H9 (cell line): ENCODE data around the gene LGALS8. TPM values are rescaled to one million over a fixed set of nuclear protein-coding genes. Genes with fewer than 3 reads are reported as not detected.

Experiments
- DNase-seq: peaks from one replicate; pipeline ENCODE4 v3.0.0-alpha.2; 2017
- H2AFZ ChIP-seq: one replicate; pipeline ENCODE4 v1.6.1; 2013; ENCODE audit warnings: mild to moderate bottlenecking, low read length, control low read depth, moderate library complexity
- H2AK5ac ChIP-seq: 2 replicates; pipeline ENCODE4 v1.6.1; 2013; ENCODE audit warnings: low read length, control low read depth, mixed read lengths; ENCODE audit not compliant: insufficient read length
- H2BK120ac ChIP-seq: one replicate; pipeline ENCODE4 v1.6.1; 2013; ENCODE audit warnings: low read depth, mild to moderate bottlenecking, low read length, control low read depth, inconsistent platforms; ENCODE audit not compliant: poor library complexity, severe bottlenecking
- H2BK12ac ChIP-seq: 2 replicates; pipeline ENCODE4 v1.6.1; 2013; ENCODE audit warnings: low read length, control low read depth, mixed read lengths, low read depth; ENCODE audit not compliant: insufficient read length
- H2BK15ac ChIP-seq: 2 replicates; pipeline ENCODE4 v1.6.1; 2013; ENCODE audit warnings: low read depth, low read length, control low read depth
- H2BK20ac ChIP-seq: one replicate; pipeline ENCODE4 v1.6.1; 2013; ENCODE audit warnings: low read depth, mild to moderate bottlenecking, low read length, control low read depth, inconsistent platforms; ENCODE audit not compliant: poor library complexity, severe bottlenecking
- H2BK5ac ChIP-seq: 2 replicates; pipeline ENCODE4 v1.6.1; 2013; ENCODE audit warnings: low read length, control low read depth, mixed read lengths; ENCODE audit not compliant: insufficient read length
- H3K14ac ChIP-seq: 2 replicates; pipeline ENCODE4 v1.6.1; 2013; ENCODE audit warnings: low read length, control low read depth; ENCODE audit not compliant: insufficient read depth
- H3K18ac ChIP-seq: 2 replicates; pipeline ENCODE4 v1.6.1; 2013; ENCODE audit warnings: low read depth, mild to moderate bottlenecking, mixed read lengths, low read length, control low read depth; ENCODE audit not compliant: insufficient read length
- H3K23ac ChIP-seq: 2 replicates; pipeline ENCODE4 v1.6.1; 2013; ENCODE audit warnings: low read length, control low read depth, mixed read lengths, low read depth; ENCODE audit not compliant: insufficient read length
- H3K23me2 ChIP-seq: 2 replicates; pipeline ENCODE4 v1.6.1; 2013; ENCODE audit warnings: low read depth, mild to moderate bottlenecking, mixed read lengths, low read length, control low read depth; ENCODE audit not compliant: insufficient read length, poor library complexity, severe bottlenecking
- H3K27ac ChIP-seq: 2 replicates; pipeline ENCODE4 v1.5.1; 2013; ENCODE audit warnings: low read length, control low read depth, mixed read lengths, low read depth; ENCODE audit not compliant: insufficient read length
- H3K27me3 ChIP-seq: 2 replicates; pipeline ENCODE4 v1.6.1; 2013; ENCODE audit warnings: low read length, control low read depth, inconsistent platforms; ENCODE audit not compliant: insufficient read depth
- H3K4ac ChIP-seq: 2 replicates; pipeline ENCODE4 v1.6.1; 2013; ENCODE audit warnings: low read depth, mild to moderate bottlenecking, control low read depth, inconsistent platforms, low read length, moderate library complexity
- H3K4me1 ChIP-seq: 2 replicates; pipeline ENCODE4 v1.6.1; 2013; ENCODE audit warnings: low read length, control low read depth, inconsistent platforms; ENCODE audit not compliant: insufficient read depth
- H3K4me2 ChIP-seq: 2 replicates; pipeline ENCODE4 v1.6.1; 2013; ENCODE audit warnings: low read length, control low read depth, mixed read lengths; ENCODE audit not compliant: insufficient read length, insufficient read depth
- H3K56ac ChIP-seq: 2 replicates; pipeline ENCODE4 v1.6.1; 2013; ENCODE audit warnings: low read depth, mild to moderate bottlenecking, mixed read lengths, low read length, control low read depth; ENCODE audit not compliant: insufficient read length
- H3K79me1 ChIP-seq: 2 replicates; pipeline ENCODE4 v1.6.1; 2013; ENCODE audit warnings: low read depth, mild to moderate bottlenecking, moderate library complexity, low read length, control low read depth, inconsistent platforms; ENCODE audit not compliant: insufficient read depth, poor library complexity, severe bottlenecking
- H3K79me2 ChIP-seq: 2 replicates; pipeline ENCODE4 v1.6.1; 2013; ENCODE audit warnings: low read length, control low read depth, inconsistent platforms; ENCODE audit not compliant: insufficient read depth
- H3K9ac ChIP-seq: 2 replicates; pipeline ENCODE4 v1.6.1; 2013; ENCODE audit warnings: low read length, control low read depth, mixed read lengths; ENCODE audit not compliant: insufficient read length; ENCODE audit errors: extremely low read depth
- H3K9me3 ChIP-seq: one replicate; pipeline ENCODE4 v1.6.1; 2013; ENCODE audit warnings: low read depth, low read length, inconsistent platforms; ENCODE audit not compliant: control insufficient read depth
- H3T11ph ChIP-seq: one replicate; pipeline ENCODE4 v1.6.1; 2013; ENCODE audit warnings: mild to moderate bottlenecking, low read length, control low read depth, inconsistent platforms
- H4K20me1 ChIP-seq: one replicate; pipeline ENCODE4 v1.6.1; 2013; ENCODE audit not compliant: control insufficient read depth, insufficient read length, insufficient read depth
- H4K5ac ChIP-seq: 2 replicates; pipeline ENCODE4 v1.6.1; 2013; ENCODE audit warnings: low read depth, mild to moderate bottlenecking, mixed read lengths, low read length, control low read depth; ENCODE audit not compliant: insufficient read length
- H4K8ac ChIP-seq: replicated peaks from 2 replicates; pipeline ENCODE4 v1.6.1; 2013; ENCODE audit warnings: low read length, control low read depth, mixed read lengths, low read depth; ENCODE audit not compliant: insufficient read length
- H4K91ac ChIP-seq: 2 replicates; pipeline ENCODE4 v1.6.1; 2013; ENCODE audit warnings: low read depth, mild to moderate bottlenecking, moderate library complexity, mixed read lengths, low read length, control low read depth; ENCODE audit not compliant: insufficient read length
- H3K27ac Mint-ChIP-seq, 3 experiments: 2 replicates in 2 of 3; 3 replicates in 1 of 3; pipeline ENCODE4 v1.8.0; 2020 to 2021; ENCODE audit warnings: mixed read lengths in 3 of 3, mild to moderate bottlenecking in 1 of 3, moderate library complexity in 1 of 3
- H3K27me3 Mint-ChIP-seq: 2 replicates; pipeline ENCODE4 v1.8.0; 2021; ENCODE audit warnings: low read depth, mild to moderate bottlenecking, moderate library complexity, mixed read lengths
- H3K36me3 Mint-ChIP-seq, 3 experiments: 2 replicates in 2 of 3; 3 replicates in 1 of 3; pipeline ENCODE4 v1.8.0; 2020 to 2021; ENCODE audit warnings: low read depth in 3 of 3, mixed read lengths in 3 of 3; ENCODE audit not compliant: insufficient read depth in 1 of 3
- H3K4me1 Mint-ChIP-seq, 2 experiments: 2 replicates each; pipeline ENCODE4 v1.8.0; 2020; ENCODE audit warnings: mixed read lengths in 2 of 2
- H3K4me3 Mint-ChIP-seq, 2 experiments: 2 replicates in 1 of 2; 3 replicates in 1 of 2; pipeline ENCODE4 v1.8.0; 2020 to 2021; ENCODE audit warnings: mild to moderate bottlenecking in 2 of 2, mixed read lengths in 2 of 2, moderate library complexity in 1 of 2
- H3K9me3 Mint-ChIP-seq, 2 experiments: 2 replicates in 1 of 2; 3 replicates in 1 of 2; pipeline ENCODE4 v1.8.0; 2020; ENCODE audit warnings: mild to moderate bottlenecking in 2 of 2, mixed read lengths in 2 of 2, moderate library complexity in 1 of 2
- CTCF ChIP-seq: fragments of 200-600 bp; sonication (generic); conservative IDR thresholded peaks from 3 replicates; pipeline ENCODE4 v1.8.0; 2021; ENCODE audit warnings: antibody characterized with exemption, mild to moderate bottlenecking
- WGBS: extraction: QIAGEN DNeasy Blood & Tissue Kit; methylation state at CpG from one replicate; pipeline ENCODE4 v1.1.7; 2013; ENCODE audit warnings: missing lambda C conversion rate, low lambda C conversion rate, mixed read lengths; ENCODE audit not compliant: insufficient read length; ENCODE audit errors: extremely low coverage; 5-methylcytosine and 5-hydroxymethylcytosine counted together
- total RNA-seq: library from RNA; stranded (reverse); gene quantifications from 2 replicates; pipeline ENCODE4 v1.2.1, GENCODE V29; 2021

LGALS8 gene
- total RNA-seq, 1 experiment from 2014 or later = 14.2 TPM

- Histone ChIP-seq H3K9me3 (no peaks in the 10 kb centered on the region), H4K5ac (no peak overlapping the region), H2BK20ac (no peak overlapping the region), H3K56ac (no peak overlapping the region), H3T11ph (no peak overlapping the region), H2BK5ac (no peak overlapping the region), H3K4me1 (peaks cover 2% of the 10 kb centered on the region; the same call in 1 of the 2 replicates), H3K23me2 (no peaks in the 10 kb centered on the region), H4K20me1 (no peaks in the 10 kb centered on the region), H3K9ac (no peak overlapping the region), H3K14ac (no peak overlapping the region), H3K79me1 (no peaks in the 10 kb centered on the region), H3K4me2 (no peak overlapping the region), H2AK5ac (no peak overlapping the region), H3K23ac (no peak overlapping the region), H3K18ac (no peak overlapping the region), H2BK120ac (no peak overlapping the region), H3K27me3 (no peaks in the 10 kb centered on the region), H2BK15ac (no peak overlapping the region), H3K79me2 (no peaks in the 10 kb centered on the region), H2BK12ac (no peak overlapping the region), H4K8ac (no peak overlapping the region), H2AFZ (no peak overlapping the region), H3K27ac (no peak overlapping the region), H4K91ac (no peak overlapping the region), H3K4ac (no peak overlapping the region)
- Mint-ChIP-seq H3K4me1 (peaks cover 17 to 18% of the 10 kb centered on the region in 2 experiments), H3K9me3 (no peaks in the 10 kb centered on the region), H3K36me3 (peaks cover 2 to 12% (median 7%) of the 10 kb centered on the region in 3 experiments; a peak in 5 of 7 replicates), H3K27ac (peak overlapping the region in 1 of 3 experiments; percentile 92; a peak in 1 of 7 replicates), H3K27me3 (no peaks in the 10 kb centered on the region), H3K4me3 (no peak overlapping the region)
- WGBS = no CpG with 5 or more reads among the region's 14 CpGs
- no peak for DNase-seq
- TF ChIP-seq CTCF = no peak
Observed at GRCh38 chr1:236484310-236484971, 39.3 kb upstream of the LGALS8 start.
